GM21526 (cell line): Measurements from ENCODE around the gene SLC46A3.
"Not testable (repeated sequence)": the region's sequence is repeated elsewhere in the genome, so short reads cannot be mapped to it uniquely, and the experiment has no call there.

ENCODE experiments used
- ATAC-seq: cut with Tn5 transposase; IDR thresholded peaks from one replicate; pipeline ENCODE4 v1.9.1; 2021; ENCODE audit warnings: moderate library complexity; ENCODE audit not compliant: unreplicated experiment, low FRiP score

The SLC46A3 gene

DNA sequence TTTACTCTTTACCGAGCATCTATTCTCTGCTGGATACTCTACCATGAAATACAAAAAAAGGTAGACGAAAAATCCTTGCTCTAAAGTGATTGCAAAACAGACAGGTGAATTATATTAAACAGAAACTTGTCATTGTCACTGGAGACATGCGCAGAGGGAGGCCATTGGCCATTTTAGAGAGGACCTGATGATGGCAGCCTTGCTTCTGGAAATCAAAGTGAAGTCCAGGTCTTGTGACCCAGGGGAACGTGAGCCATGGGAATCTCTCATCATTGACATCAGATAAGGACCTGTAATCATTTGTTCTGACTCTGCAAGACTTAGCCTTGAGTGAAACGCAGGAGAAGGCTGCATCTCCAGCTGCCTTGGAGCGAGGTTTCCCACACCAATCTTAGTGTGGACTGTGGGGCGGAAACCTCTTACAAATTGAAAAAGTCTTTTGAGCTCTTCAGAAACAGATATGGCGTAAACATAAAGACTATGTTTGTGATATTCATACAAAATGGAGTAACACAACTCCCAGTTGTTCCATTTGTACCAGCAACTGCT lies 16.8 kb upstream of the SLC46A3 start:
- ATAC-seq, result no peak

DNA sequence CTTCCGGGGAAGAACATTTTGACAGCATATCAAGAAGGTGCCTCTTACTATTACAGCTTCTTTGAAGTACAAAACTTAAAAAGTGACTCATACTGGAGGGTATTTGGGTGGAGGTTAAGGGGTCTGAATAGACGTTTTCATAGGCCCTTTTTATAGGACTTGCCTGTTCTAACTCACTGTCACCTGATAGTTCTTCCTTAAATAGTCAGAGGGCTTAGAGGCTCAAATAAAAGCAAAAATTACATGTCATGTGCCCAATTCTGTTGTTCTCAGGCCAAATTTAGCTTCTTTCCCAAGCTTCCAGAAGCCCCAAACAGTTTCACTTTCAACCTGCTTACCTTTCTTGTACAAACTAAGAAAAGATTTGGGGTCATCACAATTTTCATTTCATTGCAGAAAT lies 16.1 kb upstream of the SLC46A3 start:
- ATAC-seq, result no peak

DNA sequence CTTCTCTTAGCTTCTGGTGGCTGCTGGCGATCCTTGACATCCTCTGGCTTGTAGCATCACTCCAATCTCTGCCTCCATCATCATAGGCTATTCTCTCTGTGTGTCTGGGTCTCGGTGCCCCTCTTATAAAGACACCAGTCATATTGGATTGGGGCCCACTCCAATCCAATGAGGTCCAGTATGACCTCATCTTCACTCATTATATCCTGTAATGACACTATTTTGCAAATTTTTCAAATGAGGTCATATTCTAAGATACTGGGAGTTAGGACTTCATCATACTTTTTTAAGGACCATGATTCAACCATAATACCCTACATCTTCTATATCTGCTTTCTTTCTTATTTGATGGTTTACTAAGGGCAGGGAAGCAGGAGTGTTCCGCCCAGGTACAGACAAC lies 12.0 kb upstream of the SLC46A3 start:
- ATAC-seq, result no peak

- no peak for ATAC-seq
Observed at GRCh38 chr13:28729541-28729940, 10.8 kb upstream of the SLC46A3 start.

DNA sequence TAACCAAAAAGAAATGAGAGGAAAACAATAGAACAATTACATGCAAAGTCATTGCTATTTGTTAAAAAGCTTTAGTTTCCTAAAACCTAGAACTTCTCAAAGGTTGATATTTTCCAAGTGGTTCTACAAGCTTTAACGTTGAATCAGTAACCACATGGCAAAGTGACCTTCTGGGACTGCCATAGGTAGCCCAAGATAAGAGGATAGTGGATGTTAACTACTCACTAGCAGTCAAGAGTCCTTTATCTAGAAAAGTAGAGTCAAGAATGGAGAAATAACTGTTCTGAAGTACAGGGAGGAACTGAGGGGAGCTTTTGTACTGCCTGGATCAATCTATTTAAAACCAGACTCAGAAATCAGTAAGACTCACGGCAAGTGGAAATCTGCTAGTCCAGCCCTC lies 9.9 kb upstream of the SLC46A3 start:
- ATAC-seq, result no peak

GRCh38 chr13:28725046-28725610 lies 6.4 kb upstream of the SLC46A3 start:
- no peak for ATAC-seq

GRCh38 chr13:28723806-28724205 lies 5.0 kb upstream of the SLC46A3 start:
- no peak for ATAC-seq

- ATAC-seq, result no peak
Observed at GRCh38 chr13:28719227-28720055, 671 bp upstream of the SLC46A3 start.

DNA sequence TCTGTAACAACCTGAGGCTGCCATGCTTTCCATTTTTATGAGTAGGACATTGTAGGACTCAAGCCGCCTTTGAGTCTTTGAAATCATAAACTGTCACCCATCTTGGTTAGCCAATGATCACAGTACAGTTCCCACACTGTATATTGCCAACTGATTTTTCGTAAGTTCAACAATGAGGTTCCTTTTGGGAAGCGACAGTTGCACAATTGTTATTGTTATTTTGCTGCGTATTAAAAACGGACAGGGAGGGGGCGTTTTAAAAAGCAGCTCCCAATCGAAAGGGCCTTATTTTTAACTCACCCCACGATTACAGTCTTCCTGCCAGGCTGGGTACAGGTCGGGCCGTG lies 601 bp downstream of the SLC46A3 start:
- ATAC-seq, result no peak

DNA sequence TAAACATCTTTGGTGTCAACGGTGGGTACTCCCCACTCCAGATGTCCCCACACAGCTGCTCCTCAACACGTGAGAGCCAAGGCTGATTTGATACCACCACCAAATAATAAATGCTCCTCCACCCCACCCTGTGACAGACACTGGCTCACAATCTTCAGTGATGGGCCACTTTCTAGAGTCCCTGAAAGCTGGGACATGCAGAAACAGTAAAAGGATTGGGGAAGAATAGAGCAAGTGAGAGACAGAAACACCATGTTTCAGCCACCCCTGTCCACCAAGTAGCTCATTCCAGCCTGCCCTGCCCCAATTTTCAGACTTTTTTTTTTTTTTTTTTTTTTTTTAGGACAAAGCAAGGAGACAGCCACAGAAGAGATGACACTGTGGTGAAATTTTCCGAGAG lies 1.6 kb downstream of the SLC46A3 start:
- ATAC-seq, result no peak

GRCh38 chr13:28716511-28716910 lies 2.3 kb downstream of the SLC46A3 start:
- ATAC-seq, result no peak

GRCh38 chr13:28714651-28715050 lies 4.1 kb downstream of the SLC46A3 start:
- ATAC-seq, result no peak

GRCh38 chr13:28710161-28710560 lies 8.6 kb downstream of the SLC46A3 start:
- ATAC-seq, result no peak

DNA sequence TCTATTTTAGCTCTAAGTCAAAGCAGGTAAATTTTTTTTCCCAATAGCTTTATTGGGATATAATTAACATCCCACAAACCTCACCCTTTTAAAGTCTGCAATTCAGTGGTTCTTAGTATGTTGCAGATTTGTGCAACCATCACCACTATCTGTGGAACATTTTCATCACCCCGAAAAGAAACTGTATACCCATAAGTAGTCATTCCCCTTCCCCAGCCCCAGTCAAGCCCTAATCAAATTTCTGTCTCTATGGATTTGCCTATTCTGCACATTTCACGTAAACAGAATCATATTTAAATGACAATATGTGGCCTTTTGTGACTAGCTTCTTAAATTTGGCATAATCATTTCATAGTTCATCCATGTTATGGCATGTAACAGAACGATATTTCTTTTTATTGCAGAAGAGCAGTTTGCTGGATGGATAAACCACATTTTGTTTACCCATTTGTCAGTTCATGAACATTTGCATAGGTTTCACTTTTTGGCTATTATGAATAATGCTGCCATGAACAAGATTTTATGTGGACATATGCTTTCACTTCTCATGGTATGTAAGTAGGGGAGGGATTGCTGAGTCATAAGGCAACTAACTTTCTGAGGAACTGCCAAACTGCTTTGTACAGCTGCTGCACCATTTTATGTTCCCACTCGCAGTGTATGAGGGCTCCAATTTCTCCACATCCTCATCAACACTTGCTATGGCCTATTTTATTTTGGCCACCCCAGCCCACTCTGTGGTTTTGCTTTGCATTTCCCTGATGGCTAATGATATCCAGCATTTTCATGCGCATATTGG lies 10.9 kb downstream of the SLC46A3 start:
- ATAC-seq, result peak; percentile 95

DNA sequence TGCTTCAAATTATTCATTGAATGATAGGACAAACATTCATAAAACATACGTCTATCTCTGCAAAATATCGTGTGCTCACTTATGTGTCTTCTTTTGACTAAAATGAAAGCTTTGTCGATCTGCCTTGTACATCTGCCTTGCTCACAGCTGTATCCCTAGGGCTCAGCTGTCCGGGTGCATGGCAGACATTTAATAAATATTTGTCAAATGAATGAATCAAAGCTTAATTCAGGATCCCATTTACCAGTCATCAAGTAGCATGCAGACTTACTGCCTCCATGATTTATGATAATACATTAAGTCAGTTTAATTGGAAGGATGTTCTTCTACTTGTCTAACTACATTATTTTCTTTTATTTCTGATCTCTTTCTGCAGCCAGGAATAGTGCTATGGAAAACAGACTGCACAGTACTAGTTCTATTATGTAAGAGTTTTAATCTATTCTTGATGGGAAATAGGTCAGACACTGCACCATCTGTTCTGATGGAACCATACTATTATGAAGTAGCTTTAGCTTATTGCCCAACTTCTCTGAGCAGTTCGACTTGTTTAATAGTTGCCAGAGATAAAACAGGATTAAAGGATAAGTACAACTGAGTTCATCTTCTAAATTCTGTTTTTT lies 13.2 kb downstream of the SLC46A3 start:
- no peak for ATAC-seq

GRCh38 chr13:28704919-28705318 lies 13.9 kb downstream of the SLC46A3 start:
- no peak for ATAC-seq

DNA sequence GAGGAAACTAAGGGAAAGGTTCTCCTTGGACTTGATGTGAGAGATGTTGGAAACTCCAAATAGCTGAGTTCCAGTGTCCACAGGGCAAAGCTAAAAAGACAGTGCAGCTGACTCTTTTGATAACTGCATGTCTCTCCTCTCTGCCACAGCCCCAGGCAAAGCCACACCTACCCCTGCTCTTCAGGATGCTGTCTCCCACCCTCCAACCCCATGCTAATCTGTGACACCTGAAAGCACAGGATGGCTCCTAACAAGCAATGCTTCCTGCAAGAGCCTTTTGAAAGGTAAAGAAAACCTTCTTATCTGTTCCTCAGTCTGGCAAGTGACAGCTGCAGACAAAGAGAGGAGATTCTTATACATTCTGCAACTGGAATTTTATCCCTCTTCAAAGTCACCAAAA lies 14.5 kb downstream of the SLC46A3 start:
- ATAC-seq, result no peak

- no peak for ATAC-seq
Observed at GRCh38 chr13:28699246-28699645, 19.5 kb downstream of the SLC46A3 start.

DNA sequence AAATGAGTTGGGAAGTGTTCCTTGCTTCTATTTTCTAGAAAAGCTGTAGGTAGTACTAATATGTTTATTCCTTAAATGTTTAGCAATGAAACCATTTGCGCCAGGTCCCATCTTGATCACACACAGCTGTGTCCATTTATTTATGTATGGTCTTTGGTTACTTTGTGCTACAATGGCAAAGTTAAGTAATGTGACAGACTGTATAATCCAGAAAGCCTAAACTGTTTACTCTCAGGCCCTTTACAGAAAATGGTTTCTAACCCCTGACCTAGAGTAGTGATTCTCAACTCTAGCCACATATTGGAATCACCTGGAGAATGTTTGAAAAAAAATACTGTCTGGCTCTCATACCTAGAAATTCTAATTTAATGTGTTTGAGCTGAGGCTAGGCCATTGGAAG lies 21.3 kb downstream of the SLC46A3 start:
- no peak for ATAC-seq

- not testable (repeated sequence) for ATAC-seq
Observed at GRCh38 chr13:28693605-28694491, 24.9 kb downstream of the SLC46A3 start.
